ENCODE measurements around the gene ARHGAP8. TPM values are rescaled to one million over a fixed set of nuclear protein-coding genes. Genes with fewer than 3 reads are reported as not detected.

ARHGAP8 gene
- 10 to 100 TPM; 25.0 to 74.6 (median 43.7) TPM for total RNA-seq
- long read RNA-seq, donor 1, partial matches to known transcripts: 4 of 10 reads
- long read RNA-seq, donor 1, other reads (novel, unspliced or antisense): 1 of 10 reads
- long read RNA-seq, donor 2, transcript ARHGAP8-202 (12 exons, 1,584 nt): major isoform, 11 of 22 reads
- long read RNA-seq, donor 2, partial matches to known transcripts: 6 of 22 reads
- long read RNA-seq, donor 2, other reads (novel, unspliced or antisense): 4 of 22 reads

DNA sequence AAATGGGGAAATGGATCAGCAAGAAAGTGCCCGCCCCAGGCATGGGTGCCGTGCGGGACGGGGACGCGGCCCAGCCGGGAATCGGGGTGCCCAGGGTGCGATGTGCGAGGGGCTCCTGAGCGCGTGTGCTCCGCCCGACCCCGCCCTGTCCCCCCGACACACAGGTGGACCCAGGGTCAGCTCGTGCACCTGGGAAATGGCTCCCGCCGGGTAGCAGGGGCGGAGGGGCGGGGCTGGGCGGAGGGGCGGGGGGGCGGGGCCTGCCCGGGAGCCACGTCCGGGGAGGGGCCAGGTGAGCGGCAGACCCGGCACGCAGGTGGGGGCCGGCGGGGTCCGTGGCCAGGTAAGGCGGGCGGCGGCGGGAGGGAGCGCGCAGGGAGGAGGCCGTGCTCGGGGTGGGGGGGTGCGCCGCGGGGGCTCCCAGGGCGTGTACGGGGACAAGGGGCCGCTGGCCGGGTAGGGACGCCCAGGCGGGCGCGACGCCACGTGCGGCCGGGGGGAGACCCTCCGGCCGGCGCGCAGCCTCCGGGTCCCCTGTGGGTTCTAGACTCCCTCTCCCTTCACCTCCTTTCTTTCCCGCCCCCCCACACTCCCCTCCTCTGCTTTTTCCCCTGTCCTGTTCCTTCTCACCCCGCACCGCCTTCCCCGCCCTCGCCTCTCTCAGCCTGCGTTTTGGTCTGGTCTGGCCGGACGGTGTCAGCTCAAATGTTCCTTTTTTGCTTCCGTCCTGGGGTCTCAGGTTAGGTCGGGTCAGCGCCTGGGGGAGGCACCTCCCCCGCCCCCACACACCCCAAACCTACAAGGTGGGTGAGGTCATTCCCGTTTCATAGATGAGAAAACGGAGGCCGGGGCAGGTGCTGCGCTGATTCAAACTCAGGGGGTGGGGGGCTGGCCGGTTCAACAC is at the start of gene ARHGAP8:
Gene ARHGAP8, plus strand, starts transcription at position 291 of the 904 bp plus-strand sequence. CDS start 33,953 bp downstream, outside the sequence.
- intact Hi-C loops (cut with DNase I, micrococcal nuclease): no loop called here
- H3K9me3 ChIP-seq: no peaks in the 10 kb centered on the region
- ATAC-seq (peak; percentile 74), DNase-seq (peak; percentile 70 to 83 (median 72))
- H3K4me3 ChIP-seq: peak within 1 kb of the TSS; percentile 34
- peaks cover 24% of the 10 kb centered on the region for H3K4me1 ChIP-seq (ENCODE audit: low read depth)
- TF ChIP-seq CTCF (IDR thresholded peaks at IDR 0.05): no peak
- no peaks in the 10 kb centered on the region for H3K36me3 ChIP-seq (ENCODE audit: low read depth)

- no peak for DNase-seq
- TF ChIP-seq CTCF (IDR thresholded peaks at IDR 0.05): no peak
- intact Hi-C loops (cut with DNase I, micrococcal nuclease): no loop called here
- H3K36me3 ChIP-seq (ENCODE audit: low read depth): no peaks in the 10 kb centered on the region
- H3K4me3 ChIP-seq: no peak overlapping the region
- no peak for ATAC-seq
- no peaks in the 10 kb centered on the region for H3K9me3 ChIP-seq
- H3K4me1 ChIP-seq (ENCODE audit: low read depth): peaks cover 16% of the 10 kb centered on the region
Measured at GRCh38 chr22:44703255-44703870, 49.0 kb upstream of the ARHGAP8 start.

DNA sequence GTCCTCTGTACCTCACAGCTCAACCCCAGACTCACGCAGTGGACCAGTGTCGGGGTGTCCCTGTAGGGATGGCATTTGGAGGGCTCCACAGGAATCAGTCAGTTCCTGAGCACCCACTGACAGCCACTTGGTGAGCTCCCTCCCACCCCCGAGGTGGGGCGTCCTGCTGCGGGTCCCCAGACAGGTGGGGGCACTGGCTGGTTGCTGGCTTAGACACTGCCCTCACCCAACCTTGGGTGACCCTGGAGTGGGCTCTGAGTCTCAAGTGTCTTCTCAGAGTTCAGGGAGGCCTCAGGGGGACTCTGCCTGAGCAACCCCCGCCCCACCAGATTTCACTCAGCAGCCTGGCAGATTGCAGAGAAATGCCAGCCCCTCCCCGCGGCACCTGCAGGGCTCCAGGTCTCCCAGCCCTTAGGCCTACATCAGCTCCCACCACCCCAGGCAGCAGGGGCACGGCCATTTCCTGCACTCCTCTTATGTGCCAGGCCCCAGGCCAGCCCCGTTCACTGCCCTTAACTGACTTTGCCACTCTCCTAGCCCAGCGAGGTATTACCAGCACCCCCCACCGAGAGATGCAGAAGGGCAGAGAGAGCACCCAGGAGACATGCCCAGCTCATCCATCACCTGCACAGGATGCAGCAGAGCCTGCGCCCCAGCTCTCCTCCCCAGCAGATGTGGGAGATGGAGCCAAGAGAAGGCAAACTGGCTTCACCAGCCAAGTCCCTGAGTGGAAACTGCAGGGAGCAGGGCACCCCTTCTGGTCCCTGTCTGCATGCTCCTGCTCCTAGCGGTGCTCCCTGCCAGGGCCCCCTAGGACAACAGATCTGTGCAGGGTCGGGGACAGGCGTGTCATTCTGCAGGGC is 48.0 kb upstream of the ARHGAP8 start:
- Histone ChIP-seq H3K9me3 (no peaks in the 10 kb centered on the region), H3K4me1 (ENCODE audit: low read depth) (peaks cover 16% of the 10 kb centered on the region), H3K36me3 (ENCODE audit: low read depth) (no peaks in the 10 kb centered on the region), H3K4me3 (no peak overlapping the region)
- intact Hi-C loops (cut with DNase I, micrococcal nuclease): no loop called here
- no peak for ATAC-seq
- DNase-seq: no peak
- TF ChIP-seq CTCF (IDR thresholded peaks at IDR 0.05): no peak

- ATAC-seq (no peak), DNase-seq (no peak)
- no peaks in the 10 kb centered on the region for H3K36me3 ChIP-seq (ENCODE audit: low read depth)
- intact Hi-C loops (cut with DNase I, micrococcal nuclease): no loop called here
- TF ChIP-seq CTCF (IDR thresholded peaks at IDR 0.05): no peak
- H3K9me3 ChIP-seq: no peaks in the 10 kb centered on the region
- peaks cover 20% of the 10 kb centered on the region for H3K4me1 ChIP-seq (ENCODE audit: low read depth)
- H3K4me3 ChIP-seq: no peak overlapping the region
Measured at GRCh38 chr22:44705022-44705297, 47.4 kb upstream of the ARHGAP8 start.

- DNase-seq: no peak
- H3K4me1 ChIP-seq (ENCODE audit: low read depth): peaks cover 35% of the 10 kb centered on the region
- no peaks in the 10 kb centered on the region for H3K9me3 ChIP-seq
- no peaks in the 10 kb centered on the region for H3K36me3 ChIP-seq (ENCODE audit: low read depth)
- H3K4me3 ChIP-seq: no peak overlapping the region
- ATAC-seq: no peak
- intact Hi-C loops (cut with DNase I, micrococcal nuclease): no loop called here
- no peak for TF ChIP-seq CTCF (IDR thresholded peaks at IDR 0.05)
Measured at GRCh38 chr22:44706488-44706887, 45.9 kb upstream of the ARHGAP8 start.
